ENCODE results near the gene EBF4. TPM values are rescaled to one million over a fixed set of nuclear protein-coding genes. Genes with fewer than 3 reads are reported as not detected.
"Not testable (repeated sequence)": the region's sequence is repeated elsewhere in the genome, so short reads cannot be mapped to it uniquely, and the experiment has no call there.

The EBF4 gene
- total RNA-seq, 1 donor from 2014 or later = 17.9 TPM

DNA sequence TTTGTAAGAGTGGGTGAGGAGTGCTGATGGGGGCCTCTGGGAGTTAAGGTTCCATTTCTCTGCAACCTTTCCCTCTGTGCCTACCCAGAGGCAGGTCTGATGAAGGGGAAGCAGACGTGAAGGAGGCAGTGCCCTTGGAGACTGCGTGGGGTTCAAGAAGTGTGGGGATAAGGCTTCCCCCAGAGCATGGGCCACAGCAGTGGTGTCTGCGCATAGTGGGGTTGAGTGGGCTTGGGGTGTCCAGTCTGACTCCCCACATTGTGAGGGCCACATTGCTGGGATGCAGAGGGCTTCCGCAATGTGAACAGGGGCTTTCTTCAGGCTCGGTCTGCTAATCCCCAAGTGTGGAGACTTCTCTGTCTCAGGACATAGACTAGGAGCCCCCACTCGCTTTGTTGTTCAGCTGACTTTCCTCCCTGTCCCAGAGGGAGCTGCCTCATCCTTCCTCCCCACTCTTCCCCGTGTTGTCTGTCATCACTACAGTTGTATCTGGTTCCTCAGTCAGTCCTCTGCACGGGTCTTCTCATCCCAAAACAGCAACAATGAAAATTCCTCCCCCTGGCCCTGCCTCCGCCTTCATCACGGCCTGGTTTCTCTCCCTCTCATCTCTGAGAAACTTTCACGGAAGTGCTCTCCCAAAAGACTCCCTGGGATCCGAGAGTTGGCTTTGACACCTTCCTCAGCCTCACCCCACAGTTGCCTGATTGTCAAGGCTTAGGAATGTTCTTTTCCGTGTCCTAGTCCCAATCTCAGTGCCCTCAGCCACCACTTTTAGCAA lies 2.8 kb downstream of the EBF4 start:
- peak overlapping the region; percentile 73 for H3K4me3 Mint-ChIP-seq
- TF ChIP-seq, protein P1, sequence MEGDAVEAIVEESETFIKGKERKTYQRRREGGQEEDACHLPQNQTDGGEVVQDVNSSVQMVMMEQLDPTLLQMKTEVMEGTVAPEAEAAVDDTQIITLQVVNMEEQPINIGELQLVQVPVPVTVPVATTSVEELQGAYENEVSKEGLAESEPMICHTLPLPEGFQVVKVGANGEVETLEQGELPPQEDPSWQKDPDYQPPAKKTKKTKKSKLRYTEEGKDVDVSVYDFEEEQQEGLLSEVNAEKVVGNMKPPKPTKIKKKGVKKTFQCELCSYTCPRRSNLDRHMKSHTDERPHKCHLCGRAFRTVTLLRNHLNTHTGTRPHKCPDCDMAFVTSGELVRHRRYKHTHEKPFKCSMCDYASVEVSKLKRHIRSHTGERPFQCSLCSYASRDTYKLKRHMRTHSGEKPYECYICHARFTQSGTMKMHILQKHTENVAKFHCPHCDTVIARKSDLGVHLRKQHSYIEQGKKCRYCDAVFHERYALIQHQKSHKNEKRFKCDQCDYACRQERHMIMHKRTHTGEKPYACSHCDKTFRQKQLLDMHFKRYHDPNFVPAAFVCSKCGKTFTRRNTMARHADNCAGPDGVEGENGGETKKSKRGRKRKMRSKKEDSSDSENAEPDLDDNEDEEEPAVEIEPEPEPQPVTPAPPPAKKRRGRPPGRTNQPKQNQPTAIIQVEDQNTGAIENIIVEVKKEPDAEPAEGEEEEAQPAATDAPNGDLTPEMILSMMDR (conservative IDR thresholded peaks at IDR 0.05) = no peak
- no peaks in the 10 kb centered on the region for H3K9me3 Mint-ChIP-seq
- H3K27me3 Mint-ChIP-seq = peaks cover 67% of the 10 kb centered on the region
- DNase-seq (ENCODE audit: extremely low spot score, unreplicated experiment) = peak; percentile 51
- H3K27ac Mint-ChIP-seq = no peak overlapping the region
- H3K36me3 Mint-ChIP-seq = no peaks in the 10 kb centered on the region
- H3K4me1 Mint-ChIP-seq (ENCODE audit: unreplicated experiment) = peaks cover 16% of the 10 kb centered on the region

- Mint-ChIP-seq H3K4me1 (ENCODE audit: unreplicated experiment) (peaks cover 16% of the 10 kb centered on the region), H3K27me3 (peaks cover 67% of the 10 kb centered on the region), H3K4me3 (peak overlapping the region; percentile 73)
- H3K27ac Mint-ChIP-seq; DNase-seq (ENCODE audit: extremely low spot score, unreplicated experiment); H3K9me3 Mint-ChIP-seq; H3K36me3 Mint-ChIP-seq: not testable (repeated sequence)
Measured at GRCh38 chr20:2695984-2696525, 3.5 kb downstream of the EBF4 start.

- peaks cover 13% of the 10 kb centered on the region for H3K4me1 Mint-ChIP-seq (ENCODE audit: unreplicated experiment)
- H3K27me3 Mint-ChIP-seq = peaks cover 65% of the 10 kb centered on the region
- TF ChIP-seq, protein P1 (conservative IDR thresholded peaks at IDR 0.05) = no peak
- no peaks in the 10 kb centered on the region for H3K36me3 Mint-ChIP-seq
- DNase-seq (ENCODE audit: extremely low spot score, unreplicated experiment) = peak; percentile 60
- H3K27ac Mint-ChIP-seq = no peak overlapping the region
- no peak overlapping the region for H3K4me3 Mint-ChIP-seq
- no peaks in the 10 kb centered on the region for H3K9me3 Mint-ChIP-seq
Measured at GRCh38 chr20:2696646-2697045, 4.1 kb downstream of the EBF4 start.

DNA sequence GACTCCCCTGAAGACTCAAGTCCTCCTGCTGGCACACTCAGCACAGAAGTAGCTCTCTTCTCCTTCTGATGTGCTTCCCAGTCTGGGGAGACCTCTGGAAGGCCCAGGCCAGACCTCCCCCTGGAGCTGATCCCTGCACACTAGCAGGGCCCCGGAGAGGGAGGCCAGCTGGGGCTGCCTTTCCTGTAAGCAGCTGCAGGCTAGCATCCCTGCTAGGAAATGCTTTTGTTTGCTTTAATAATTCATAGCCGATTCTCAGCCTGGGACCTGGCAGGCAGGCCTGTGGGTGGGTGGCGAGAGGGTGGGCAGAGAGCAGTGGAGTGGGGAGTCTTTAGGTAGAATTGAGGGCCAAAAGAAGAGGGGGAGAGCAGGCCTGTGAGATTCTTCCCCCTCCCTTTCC lies 5.2 kb downstream of the EBF4 start:
- H3K4me1 Mint-ChIP-seq (ENCODE audit: unreplicated experiment) = peaks cover 9% of the 10 kb centered on the region
- no peaks in the 10 kb centered on the region for H3K36me3 Mint-ChIP-seq
- no peak overlapping the region for H3K27ac Mint-ChIP-seq
- peaks cover 64% of the 10 kb centered on the region for H3K27me3 Mint-ChIP-seq
- no peak for DNase-seq (ENCODE audit: extremely low spot score, unreplicated experiment)
- TF ChIP-seq, protein P1 (conservative IDR thresholded peaks at IDR 0.05) = no peak
- no peak overlapping the region for H3K4me3 Mint-ChIP-seq
- no peaks in the 10 kb centered on the region for H3K9me3 Mint-ChIP-seq

DNA sequence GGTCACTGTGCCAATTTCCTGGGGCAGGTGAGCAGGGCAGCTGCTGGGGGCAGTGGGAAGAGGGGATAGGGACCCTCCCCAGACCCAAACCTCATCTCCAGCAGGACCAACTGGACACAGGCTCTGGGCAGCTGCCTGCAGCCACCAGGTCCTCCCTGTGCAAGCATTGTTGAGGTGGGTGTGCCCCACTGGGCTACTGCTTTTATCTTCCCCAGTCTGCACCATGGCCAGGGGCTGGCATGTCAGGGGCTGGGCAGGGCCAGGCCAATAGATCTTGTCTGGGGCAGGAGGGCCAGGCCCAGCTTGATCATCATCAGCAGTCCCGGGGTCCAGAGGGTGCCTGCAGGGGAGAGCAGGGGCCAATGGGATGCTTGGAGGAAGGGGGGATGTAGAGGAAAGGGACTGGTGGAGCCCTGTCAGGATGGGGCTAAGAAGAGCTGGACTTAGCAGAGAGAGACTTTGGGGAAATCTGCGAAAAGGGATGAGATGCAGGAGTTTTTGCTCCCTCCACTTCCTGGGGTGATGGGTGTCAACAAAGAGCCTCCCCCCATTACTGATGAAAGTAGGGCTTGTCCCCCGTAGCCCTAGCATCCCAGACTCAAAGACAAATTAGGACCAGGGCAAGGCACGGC lies 5.7 kb downstream of the EBF4 start:
- H3K9me3 Mint-ChIP-seq = no peaks in the 10 kb centered on the region
- TF ChIP-seq, protein P1 (conservative IDR thresholded peaks at IDR 0.05) = no peak
- H3K4me3 Mint-ChIP-seq = no peak overlapping the region
- no peak overlapping the region for H3K27ac Mint-ChIP-seq
- H3K36me3 Mint-ChIP-seq = no peaks in the 10 kb centered on the region
- H3K27me3 Mint-ChIP-seq = peaks cover 64% of the 10 kb centered on the region
- peak; percentile 64 for DNase-seq (ENCODE audit: extremely low spot score, unreplicated experiment)
- peaks cover 9% of the 10 kb centered on the region for H3K4me1 Mint-ChIP-seq (ENCODE audit: unreplicated experiment)

- H3K9me3 Mint-ChIP-seq = no peaks in the 10 kb centered on the region
- H3K4me3 Mint-ChIP-seq = no peak overlapping the region
- H3K4me1 Mint-ChIP-seq (ENCODE audit: unreplicated experiment) = peaks cover 9% of the 10 kb centered on the region
- no peaks in the 10 kb centered on the region for H3K36me3 Mint-ChIP-seq
- no peak overlapping the region for H3K27ac Mint-ChIP-seq
- peaks cover 63% of the 10 kb centered on the region for H3K27me3 Mint-ChIP-seq
- TF ChIP-seq, protein P1 (conservative IDR thresholded peaks at IDR 0.05) = no peak
- DNase-seq (ENCODE audit: extremely low spot score, unreplicated experiment) = peak; percentile 52
Measured at GRCh38 chr20:2698912-2699311, 6.3 kb downstream of the EBF4 start.
